HL-60 (cell line): ENCODE measurements around the gene CHCHD6.

Experiments used
- DNase-seq, 2 experiments: peaks; one replicate each; pipeline ENCODE4 v3.0.0-alpha.2; 2010 to 2020; ENCODE audit warnings: low read depth in 1 of 2, low spot score in 1 of 2
- H3K27ac ChIP-seq: fragments of 250-450 bp; sonication (Bioruptor Pico); replicated peaks from 2 replicates; pipeline ENCODE4 v1.5.1; 2020; ENCODE audit warnings: mild to moderate bottlenecking, moderate library complexity
- H3K27me3 ChIP-seq: fragments of 250-450 bp; sonication (Bioruptor Pico); 2 replicates; pipeline ENCODE4 v1.5.1; 2021; ENCODE audit warnings: mild to moderate bottlenecking, moderate library complexity; ENCODE audit not compliant: insufficient read depth, poor library complexity, severe bottlenecking
- H3K4me3 ChIP-seq: replicated peaks from 2 replicates; pipeline ENCODE4 v1.5.1; 2011; ENCODE audit warnings: mild to moderate bottlenecking, control low read depth, low read length; ENCODE audit not compliant: insufficient read depth
- GABPA ChIP-seq: IDR thresholded peaks from 2 replicates; pipeline ENCODE4 v1.6.1; 2012; ENCODE audit warnings: low read depth
- POLR2AphosphoS5 ChIP-seq: IDR thresholded peaks from 2 replicates; pipeline ENCODE4 v1.6.1; 2012; ENCODE audit warnings: low read depth
- SPI1 ChIP-seq: IDR thresholded peaks from 2 replicates; pipeline ENCODE4 v1.6.1; 2012; ENCODE audit warnings: low read depth, mild to moderate bottlenecking, borderline replicate concordance
- TF ChIP-seq, protein P1 (sequence below): IDR thresholded peaks from 2 replicates; pipeline ENCODE4 v1.6.1; 2012; ENCODE audit warnings: low read depth; ENCODE audit not compliant: insufficient replicate concordance
- TF ChIP-seq, protein P2 (sequence below): IDR thresholded peaks from one replicate; pipeline ENCODE4 v1.5.1; 2011; ENCODE audit warnings: low read length, control low read depth, inconsistent platforms; ENCODE audit not compliant: insufficient read depth

CHCHD6 gene

DNA sequence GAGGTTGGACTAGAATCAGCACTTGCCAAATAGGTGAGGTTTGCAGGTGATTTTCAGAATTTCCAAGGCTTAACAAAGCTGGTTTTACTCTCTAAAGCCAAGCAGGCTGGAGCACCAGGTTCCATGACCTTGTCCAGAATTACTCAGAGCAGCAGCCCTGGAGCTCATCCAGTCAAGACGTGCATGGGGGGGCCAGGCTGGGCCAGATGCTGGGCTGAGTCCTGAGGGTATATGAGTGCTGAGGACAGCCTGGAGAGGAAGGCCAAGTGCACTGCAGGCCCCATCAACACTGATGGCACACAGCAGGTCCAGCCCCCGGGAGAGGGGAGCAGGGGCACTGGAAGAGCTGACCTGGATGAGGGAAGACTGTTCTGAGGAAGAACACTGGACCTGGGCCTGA lies 46.1 kb upstream of the CHCHD6 start:
- DNase-seq: no peak
- TF ChIP-seq, protein P1, sequence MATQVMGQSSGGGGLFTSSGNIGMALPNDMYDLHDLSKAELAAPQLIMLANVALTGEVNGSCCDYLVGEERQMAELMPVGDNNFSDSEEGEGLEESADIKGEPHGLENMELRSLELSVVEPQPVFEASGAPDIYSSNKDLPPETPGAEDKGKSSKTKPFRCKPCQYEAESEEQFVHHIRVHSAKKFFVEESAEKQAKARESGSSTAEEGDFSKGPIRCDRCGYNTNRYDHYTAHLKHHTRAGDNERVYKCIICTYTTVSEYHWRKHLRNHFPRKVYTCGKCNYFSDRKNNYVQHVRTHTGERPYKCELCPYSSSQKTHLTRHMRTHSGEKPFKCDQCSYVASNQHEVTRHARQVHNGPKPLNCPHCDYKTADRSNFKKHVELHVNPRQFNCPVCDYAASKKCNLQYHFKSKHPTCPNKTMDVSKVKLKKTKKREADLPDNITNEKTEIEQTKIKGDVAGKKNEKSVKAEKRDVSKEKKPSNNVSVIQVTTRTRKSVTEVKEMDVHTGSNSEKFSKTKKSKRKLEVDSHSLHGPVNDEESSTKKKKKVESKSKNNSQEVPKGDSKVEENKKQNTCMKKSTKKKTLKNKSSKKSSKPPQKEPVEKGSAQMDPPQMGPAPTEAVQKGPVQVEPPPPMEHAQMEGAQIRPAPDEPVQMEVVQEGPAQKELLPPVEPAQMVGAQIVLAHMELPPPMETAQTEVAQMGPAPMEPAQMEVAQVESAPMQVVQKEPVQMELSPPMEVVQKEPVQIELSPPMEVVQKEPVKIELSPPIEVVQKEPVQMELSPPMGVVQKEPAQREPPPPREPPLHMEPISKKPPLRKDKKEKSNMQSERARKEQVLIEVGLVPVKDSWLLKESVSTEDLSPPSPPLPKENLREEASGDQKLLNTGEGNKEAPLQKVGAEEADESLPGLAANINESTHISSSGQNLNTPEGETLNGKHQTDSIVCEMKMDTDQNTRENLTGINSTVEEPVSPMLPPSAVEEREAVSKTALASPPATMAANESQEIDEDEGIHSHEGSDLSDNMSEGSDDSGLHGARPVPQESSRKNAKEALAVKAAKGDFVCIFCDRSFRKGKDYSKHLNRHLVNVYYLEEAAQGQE: no peak
- no peak for TF ChIP-seq SPI1
- TF ChIP-seq, protein P2, sequence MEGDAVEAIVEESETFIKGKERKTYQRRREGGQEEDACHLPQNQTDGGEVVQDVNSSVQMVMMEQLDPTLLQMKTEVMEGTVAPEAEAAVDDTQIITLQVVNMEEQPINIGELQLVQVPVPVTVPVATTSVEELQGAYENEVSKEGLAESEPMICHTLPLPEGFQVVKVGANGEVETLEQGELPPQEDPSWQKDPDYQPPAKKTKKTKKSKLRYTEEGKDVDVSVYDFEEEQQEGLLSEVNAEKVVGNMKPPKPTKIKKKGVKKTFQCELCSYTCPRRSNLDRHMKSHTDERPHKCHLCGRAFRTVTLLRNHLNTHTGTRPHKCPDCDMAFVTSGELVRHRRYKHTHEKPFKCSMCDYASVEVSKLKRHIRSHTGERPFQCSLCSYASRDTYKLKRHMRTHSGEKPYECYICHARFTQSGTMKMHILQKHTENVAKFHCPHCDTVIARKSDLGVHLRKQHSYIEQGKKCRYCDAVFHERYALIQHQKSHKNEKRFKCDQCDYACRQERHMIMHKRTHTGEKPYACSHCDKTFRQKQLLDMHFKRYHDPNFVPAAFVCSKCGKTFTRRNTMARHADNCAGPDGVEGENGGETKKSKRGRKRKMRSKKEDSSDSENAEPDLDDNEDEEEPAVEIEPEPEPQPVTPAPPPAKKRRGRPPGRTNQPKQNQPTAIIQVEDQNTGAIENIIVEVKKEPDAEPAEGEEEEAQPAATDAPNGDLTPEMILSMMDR: no peak
- no peak for TF ChIP-seq GABPA
- TF ChIP-seq POLR2AphosphoS5: no peak
- no peak overlapping the region for H3K27ac ChIP-seq
- H3K27me3 ChIP-seq: no peaks in the 10 kb centered on the region
- no peak overlapping the region for H3K4me3 ChIP-seq

DNA sequence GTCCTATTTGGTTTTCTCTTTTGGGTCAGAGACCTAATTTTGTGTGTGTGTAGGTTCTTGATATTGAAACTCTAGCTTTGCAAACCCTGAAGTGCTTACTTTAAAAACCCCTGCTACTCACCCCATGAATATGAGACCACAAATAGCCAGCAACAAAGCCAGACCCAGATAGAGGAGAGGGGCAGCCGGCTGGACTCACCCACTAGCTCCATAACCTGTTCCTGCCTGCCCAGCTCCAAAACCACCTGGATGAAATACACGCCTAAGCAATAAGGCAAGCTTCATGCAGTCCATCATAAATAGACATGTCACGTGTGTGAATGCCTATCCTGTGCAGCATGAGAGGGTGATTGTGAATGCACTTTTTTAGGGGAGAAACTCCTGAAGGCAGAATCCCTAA lies 45.5 kb upstream of the CHCHD6 start:
- H3K27me3 ChIP-seq: no peaks in the 10 kb centered on the region
- no peak for DNase-seq
- no peak overlapping the region for H3K4me3 ChIP-seq
- no peak overlapping the region for H3K27ac ChIP-seq
- TF ChIP-seq SPI1: no peak
- TF ChIP-seq, protein P2: no peak

DNA sequence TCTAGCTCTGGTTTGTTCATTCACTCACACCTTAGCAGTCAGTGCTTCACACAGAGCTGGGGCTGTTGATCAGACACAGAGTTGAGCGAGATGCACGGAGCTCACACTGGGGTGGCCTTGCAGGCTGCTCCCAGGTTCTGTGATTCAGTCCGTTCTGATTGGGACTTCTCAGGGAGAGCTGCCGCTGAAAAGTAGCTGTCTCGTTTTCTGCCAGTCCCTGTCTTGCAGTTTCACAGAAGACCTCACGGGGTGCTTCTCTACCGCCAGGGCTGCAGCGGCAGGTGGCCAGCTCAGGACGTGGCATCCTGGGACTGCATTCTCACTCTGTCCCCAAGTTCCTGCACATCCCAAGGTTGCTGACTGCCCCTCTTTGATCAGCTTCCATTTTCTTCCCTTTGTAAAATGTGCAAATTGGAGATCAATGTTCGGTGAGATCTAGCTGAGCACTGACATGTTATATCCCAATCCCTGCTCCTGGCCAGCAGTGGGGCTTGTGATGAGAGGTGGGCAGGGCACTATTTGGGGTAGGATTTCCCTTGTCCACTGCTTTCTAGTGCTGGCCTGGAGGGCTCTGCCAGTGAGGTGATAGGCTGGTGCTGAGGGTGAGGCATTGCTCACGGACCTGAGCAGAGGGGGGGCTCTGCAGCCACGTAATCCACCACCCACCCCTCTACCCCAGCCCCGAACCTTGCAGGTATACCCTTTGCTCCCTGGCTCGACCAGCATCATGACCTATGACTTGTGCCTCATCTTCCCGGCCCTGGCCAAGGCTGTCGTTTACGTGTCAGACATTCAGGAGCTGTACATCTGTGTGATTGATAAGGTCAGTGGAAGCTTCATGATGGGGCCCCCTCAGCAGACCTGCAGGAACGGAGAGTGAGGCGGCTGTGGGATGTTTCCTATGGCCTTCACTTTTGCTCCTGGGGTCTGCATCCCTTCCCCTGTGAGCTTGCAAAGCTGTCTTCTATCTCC lies 43.8 kb upstream of the CHCHD6 start:
- no peaks in the 10 kb centered on the region for H3K27me3 ChIP-seq
- DNase-seq: peak in 1 of 2 experiments; percentile 14
- no peak for TF ChIP-seq SPI1
- TF ChIP-seq, protein P1: no peak
- TF ChIP-seq, protein P2: peak; percentile 9
- no peak overlapping the region for H3K4me3 ChIP-seq
- no peak overlapping the region for H3K27ac ChIP-seq
